Activated CD4-positive, alpha-beta T cell treated with anti-CD3 and anti-CD28 coated beads, Interleukin-10, Interleukin-2, amounts not matched to agents 100 ng/mL and 50 ng/mL, durations not matched to agents 16 hours and 8 hours (primary cell): ENCODE results near the gene MTG2.

Experiments
- DNase-seq: peaks from one replicate; pipeline ENCODE4 v3.0.0-alpha.2; 2020

The MTG2 gene

DNA sequence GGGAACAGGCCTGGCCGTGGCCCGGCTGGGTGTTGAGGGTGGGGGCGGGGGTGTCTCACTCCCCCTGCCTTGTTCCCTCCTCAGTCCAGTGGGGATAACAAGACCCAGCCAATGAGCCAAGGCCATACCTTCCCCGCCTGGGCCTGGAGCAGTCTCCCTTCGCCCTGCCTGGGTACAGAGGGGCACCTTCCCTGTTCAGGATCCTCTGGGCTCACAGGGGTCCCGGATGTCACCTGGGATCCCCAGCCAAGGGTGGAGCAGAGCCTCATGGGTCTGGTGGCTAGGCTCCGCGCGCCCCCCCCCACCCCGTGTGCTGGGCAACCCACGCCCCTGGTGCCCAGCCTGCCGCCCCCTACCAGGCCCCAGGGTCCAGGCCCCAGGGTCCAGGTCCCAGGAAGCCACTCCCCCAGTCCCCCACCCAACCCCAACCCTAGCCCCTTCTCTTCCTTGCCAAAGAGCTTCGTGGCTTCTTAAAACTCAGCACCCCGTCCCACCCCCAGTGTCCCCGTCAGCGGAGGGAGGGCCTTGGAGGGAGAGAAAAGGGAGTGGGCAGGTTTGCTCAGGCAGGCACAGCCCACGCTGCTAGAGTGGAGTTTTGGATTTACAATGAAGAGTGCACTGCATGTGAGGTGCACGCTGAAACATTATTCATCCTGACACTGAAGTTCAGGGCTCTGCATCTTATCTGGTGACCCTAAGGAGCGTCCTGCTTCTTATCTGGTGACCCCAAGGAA lies 25.4 kb downstream of the MTG2 start:
- DNase-seq = no peak

DNA sequence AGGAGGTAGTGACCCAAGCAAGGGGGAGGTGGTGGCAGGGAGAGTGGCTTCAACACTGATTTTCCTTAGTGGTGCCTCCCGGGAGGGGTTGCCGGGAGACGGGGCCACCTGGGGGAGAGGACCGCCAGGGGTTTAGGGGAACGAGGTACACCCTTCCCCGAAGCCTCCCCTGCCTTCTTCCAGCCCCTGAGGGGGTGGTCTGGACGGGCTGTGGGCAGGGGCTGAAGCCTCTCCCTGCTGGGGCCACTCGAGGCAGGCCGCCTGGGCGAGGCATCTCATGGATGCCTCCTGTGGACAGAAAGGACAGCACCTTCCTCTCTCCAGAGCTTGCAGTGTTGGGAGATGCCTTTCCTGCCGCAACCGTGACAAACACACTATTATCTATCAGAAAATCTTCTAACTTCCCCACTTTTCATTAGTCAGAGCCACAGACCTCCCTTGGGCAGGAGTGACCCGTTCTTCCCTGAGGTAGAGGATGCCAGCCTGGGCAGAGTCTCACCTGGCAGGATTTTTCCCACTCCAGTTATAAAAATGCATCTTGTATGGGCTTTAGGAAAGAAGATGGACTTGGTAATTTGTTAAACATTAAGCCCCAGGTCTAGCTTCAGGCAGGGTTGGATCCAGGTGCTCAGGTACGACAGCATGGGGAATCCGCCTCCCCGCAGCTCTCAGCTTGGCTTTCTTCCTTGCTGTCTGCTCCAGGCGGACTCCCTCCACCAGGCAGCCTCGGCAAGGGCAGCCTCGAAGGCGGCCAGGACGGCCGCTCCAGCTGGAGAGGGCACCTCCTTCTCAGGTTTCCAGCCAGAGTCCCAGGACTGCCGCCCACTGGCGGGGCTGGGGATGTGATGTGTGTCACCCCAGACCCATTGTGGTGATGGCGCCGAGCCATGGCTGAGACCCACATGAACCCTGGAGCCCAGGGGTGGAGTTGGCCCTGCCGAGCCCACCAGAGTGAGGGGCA lies 26.2 kb downstream of the MTG2 start:
- DNase-seq = no peak

DNA sequence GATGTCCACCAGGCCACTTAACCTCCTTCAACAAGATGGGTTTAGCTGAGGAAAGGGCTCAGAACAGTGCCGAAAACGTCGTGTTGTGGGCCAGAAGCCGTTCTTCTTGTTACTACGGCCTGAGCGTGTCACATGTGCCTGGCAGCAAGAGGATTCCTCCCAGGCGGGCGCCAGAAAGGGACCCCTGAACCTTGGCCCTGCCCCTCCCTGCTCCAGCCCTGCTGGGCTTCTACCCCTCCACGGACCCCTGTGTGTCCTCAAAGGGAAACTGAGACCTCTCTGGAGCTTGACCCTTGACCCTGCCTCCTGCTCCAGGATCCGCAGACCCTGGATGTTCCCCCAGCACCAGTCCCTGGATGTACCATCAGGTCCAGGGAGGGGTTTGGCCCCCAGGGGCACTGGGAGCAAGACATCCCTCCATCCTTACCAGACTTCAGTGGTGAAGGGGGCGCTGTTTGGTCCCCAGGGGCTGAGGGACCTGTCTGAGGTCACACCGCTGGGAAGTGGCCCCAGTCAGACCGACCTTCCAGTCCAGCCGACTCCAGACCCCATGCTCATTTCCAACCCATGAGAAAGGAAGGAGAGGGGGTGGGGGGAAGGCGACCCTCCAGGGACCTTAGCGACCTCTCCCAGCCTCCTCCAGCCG lies 27.1 kb downstream of the MTG2 start:
- no peak for DNase-seq

DNA sequence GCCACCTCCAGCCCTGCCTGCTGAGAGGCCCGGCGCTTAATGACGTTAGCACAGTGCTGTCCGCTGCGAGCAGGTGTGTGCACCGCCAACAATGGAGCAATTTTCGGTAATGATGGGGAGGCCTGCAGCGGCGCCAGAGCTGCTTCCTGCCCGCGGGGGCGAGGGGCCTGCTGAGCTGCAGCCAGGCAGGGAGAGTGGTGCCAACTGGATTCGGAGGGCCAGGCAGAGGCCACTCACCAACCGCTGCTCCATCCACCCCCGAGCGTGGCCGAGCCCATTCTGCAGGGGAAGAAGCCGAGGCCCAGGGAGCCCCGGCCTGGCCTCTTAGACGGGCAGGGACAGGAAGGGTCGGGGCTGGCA lies 27.6 kb downstream of the MTG2 start:
- DNase-seq = no peak

DNA sequence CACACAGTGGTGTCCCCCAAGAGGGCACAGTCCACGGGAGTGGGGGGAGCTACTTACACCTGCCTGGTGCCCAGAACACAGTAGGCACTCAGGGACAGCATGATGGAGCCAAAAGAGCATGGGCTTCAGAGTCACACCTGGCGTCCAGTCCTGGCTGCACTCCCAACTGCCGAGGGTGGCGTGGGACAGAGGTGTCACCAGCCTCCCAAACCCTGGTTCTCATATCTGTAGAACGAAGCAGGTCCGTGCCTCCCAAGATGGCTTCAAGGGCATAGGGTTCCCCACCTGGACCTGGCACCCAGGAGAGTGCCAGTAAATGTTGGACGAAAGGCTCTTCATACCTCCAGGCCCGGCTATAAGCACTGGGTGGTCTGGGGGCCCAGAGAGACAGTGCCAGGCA lies 28.4 kb downstream of the MTG2 start:
- no peak for DNase-seq

DNA sequence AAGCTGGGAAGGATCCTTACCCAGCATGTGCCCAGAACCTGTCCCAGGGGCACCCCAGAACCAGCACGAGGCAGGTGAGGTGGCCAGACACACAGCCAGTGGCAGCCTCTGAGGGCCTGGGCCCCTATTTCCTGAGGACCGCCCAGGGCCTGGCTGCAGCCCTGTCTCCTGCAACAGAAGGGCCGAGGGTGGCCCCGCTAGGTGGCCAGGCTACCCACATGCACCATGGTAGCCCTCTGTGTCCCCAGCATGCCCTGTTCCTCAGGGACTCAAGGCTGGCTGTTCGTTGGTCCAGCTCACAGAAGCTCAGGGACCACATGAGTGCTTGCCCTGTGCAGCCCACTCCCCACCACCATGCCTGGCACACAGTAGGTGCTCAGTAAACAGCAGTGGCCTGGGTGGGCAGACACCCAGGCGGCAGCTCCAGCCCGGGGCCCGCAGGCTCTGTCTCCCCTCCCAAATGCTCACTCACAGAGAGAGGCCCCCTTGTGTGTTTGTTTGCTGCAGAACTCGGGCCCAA lies 29.0 kb downstream of the MTG2 start:
- no peak for DNase-seq

DNA sequence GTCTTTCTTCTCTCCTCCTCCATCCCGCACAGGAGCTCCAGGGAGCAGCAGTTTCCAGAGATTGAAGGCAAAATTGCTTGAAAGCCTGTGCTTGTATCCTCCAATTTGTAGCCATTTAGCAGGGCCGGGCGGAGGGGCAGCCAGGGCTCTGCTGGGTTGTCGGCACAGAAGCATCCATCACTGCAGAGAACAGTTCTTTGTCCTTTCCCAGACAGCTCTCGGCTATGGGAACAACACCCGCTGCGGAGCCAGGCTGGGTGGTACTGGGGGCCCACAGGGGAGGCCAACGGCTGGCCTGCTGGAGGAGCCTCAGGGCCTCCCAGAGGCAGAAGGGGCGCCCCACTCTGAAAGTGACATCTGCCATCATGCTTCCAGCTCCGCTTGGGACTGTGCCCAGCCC lies 29.5 kb downstream of the MTG2 start:
- DNase-seq = no peak

DNA sequence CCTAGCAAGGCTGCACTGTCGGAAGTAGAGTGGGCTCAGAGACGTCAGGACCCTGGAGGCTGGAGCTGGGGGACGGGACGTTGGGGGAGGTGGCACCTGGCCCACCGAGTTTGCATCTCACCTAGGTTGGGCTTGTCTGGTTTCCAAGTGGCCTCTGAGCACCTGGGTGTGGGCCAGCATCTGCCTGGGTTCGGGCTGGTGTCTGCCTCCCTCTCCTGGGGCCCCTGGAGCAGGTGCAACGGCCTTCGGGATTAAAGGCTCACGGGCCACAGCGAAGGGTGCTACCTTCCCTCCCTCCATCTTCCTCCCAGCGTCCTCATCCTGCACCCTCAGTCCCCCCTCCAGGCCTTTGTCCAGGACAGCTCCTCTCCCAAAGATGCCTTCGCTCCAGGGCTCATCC lies 31.2 kb downstream of the MTG2 start:
- no peak for DNase-seq

DNA sequence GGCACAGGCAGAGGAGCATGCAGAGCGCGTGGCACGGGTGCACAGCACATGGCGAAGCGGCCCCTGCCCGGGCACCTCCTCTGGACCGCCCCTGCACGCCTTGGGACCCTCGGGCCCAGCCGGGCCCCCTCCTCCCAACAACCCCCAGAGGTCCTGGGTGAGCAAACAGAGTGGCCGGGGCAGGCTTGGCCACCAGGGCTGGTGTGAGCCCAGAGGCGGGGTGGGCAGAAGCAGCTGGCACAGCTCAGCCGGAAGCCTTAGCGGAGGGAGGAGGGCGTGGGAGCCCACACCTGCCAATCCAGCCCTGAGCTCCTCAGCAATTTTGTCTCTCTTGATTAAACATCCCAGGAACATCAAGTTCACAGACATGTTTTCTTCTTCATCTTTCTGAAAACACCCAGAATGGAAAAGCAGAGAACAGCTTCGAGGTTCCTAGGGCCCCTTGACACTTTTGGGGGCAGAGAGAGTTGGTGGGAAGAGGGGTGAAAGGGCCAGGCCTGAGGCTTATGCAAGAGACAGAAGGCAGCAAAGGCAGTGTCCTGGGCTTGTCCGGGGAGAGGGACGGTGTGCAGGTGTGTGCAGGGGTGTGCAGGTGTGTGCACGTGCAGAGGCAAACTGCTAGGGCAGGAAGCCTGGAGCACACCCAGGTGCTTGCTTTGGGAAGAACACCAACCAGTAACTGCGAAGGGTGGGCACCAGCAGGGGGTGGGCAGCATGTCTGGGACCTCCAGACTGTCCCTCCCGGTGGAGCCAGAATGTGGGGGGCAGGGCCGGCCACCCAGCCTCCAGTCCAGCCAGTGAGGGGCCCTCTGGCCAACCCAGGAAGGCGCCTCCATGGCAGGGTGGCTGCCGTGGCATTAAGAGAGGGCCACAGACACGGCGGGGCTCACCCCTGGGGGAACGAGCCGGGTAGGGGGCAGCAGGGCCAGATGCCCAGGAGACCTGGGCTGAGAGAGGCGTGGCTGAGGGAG lies 32.5 kb downstream of the MTG2 start:
- no peak for DNase-seq

DNA sequence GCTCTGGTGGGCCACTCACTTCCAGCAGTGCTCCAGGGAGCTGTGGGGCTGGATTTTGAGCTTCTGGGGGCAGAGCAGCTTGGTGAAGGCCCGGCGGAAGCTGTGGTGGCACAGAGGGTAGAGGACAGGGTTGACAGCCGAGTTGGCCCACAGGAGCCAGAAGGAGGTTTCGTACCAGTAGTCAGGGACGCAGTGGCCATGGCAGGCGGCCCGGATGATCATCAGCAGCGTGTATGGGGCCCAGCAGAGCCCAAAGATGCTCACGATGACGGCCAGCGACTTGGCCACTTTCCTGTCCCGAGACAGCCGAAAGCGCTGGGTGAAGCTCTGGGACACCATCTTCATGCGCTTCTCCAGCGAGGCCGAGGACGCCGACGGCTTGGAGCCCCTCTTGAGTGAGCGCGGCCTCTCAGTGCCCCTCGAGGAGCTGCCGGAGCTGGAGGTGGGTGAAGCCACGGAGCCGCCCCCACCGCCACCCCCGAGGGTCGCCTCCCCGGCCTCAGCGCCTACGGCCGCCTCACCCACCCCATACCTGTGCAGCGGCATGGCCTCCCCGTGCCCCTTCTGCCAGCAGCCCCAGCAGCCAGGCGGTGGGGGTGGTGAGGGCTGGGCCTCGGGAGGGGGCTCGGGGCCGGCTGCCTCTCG lies 33.3 kb downstream of the MTG2 start:
- DNase-seq = no peak

DNA sequence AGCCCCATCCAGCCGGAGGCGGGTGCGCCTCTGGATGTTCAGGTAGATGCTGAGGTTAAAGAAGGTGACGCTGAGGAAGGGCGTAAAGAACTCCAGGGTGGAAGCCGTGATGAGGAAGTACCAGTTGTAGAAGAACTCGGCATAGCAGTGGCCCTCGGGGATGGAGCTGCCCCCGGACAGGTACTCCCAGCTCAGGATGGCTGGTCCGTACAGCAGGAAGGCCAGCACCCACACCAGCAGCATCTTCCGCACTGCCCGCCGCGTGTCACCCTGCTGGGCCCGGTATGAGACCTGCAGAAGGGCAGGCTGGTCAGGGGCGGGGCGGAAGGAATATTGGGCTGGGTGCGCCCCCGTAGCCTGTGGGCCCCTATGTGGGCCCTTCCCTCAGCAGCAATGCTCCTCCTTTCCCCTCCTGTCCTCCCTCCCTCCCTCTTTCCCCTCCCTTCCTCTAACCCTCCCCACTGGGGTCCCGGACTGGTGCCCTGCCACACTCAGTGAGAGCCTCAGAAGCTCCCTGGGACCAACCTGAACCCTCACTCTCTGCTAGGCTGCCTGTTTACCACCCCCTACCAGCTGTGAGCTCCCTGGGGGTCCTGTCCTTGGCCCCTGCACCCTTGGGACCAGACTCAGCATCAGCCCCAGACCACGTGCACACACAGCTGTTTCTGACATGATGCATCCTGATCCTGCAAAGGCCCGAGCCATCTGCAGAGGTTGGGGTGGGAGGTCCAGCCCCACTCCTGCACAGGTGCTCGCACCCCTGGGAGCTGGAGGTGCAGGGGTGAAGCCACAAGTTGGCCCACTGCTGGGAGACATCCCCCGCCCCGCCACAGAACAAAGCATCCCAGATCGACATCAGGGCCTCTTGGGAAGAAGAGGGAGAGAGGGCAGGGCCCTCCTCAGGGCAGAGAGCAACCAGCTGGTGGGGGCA lies 34.1 kb downstream of the MTG2 start:
- no peak for DNase-seq

DNA sequence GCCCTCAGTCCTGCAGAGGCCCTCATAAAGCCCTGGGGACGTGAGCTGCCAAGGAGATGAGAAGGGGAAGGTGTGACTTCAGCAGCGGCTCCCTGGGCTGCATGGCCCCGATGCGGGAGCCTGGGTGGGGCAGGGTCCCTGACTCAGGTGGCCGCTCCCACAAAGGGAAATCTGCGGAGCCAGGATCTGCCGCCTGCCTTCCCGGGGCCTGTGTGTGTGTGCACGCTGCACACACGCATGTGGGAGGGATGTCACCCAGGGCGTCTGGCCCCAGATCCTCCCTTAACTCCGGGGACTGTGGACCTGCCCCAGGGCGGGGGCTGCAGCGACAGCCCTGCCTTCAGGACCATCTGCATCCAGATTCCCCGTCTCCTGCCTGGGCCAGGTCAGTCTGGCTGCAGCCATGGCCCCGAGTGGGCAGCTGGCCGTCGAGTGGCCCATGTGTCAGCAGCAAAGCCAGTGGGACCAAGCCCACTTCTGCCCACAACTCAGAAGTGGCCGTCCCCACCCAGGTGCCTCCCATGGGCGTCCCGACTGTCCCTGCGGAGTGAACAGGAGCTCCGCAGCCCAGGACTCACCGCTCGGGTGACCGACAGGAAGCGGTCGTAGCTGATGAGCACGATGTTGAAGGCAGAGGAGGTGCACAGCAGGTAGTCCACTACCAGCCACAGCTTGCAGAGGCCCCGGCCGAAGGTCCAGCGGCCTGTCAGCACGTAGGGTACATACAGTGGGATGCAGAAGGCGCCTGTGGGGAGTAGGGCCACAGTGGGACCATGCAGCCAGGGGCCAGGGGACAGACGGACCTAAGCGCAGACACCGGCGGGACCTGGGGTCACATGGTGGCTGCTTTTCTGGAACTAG lies 35.3 kb downstream of the MTG2 start:
- no peak for DNase-seq

DNA sequence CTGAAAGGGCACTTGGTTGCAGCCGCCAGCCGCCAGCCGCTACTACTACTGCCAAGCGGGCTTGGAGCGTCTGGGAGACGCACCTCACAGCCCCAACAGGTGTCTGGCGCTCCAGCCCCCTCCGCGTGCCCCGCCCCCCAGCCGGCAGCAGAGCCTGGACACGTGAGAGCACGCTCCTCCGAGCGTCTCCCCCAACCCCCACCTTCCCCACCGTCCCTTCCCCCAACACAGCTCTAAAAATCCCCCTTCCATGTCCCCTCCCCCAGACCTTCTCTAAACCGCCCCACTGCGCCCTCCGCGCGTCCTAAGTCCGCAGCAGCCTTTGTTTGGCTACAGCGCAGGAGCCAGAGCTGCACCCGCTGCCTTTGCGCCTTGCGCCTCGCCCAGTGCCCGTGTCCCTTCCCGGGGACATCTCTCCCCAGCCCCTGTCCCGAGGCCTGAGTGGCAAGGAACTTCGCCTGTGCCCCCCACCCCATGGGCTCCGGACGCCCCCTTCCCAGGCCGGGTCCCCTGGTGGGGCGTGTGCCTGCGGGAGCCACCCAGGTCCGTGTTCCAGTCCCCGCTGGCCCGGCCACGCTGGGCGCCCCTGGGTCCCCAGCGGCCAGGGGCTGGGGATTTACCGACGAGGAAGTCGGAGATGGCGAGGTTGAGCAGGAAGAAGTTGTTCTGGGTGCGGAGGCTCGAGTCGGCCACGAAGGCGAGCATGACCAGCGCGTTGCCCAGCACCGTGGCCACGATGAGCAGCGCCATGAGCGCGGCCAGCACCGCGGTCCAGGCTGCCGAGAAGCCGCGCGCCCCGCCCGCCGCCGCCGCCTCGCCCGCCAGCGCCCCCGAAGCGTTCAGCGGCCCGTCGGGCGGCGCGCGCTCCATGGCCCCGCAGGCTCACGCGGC lies 36.5 kb downstream of the MTG2 start:
- no peak for DNase-seq

DNA sequence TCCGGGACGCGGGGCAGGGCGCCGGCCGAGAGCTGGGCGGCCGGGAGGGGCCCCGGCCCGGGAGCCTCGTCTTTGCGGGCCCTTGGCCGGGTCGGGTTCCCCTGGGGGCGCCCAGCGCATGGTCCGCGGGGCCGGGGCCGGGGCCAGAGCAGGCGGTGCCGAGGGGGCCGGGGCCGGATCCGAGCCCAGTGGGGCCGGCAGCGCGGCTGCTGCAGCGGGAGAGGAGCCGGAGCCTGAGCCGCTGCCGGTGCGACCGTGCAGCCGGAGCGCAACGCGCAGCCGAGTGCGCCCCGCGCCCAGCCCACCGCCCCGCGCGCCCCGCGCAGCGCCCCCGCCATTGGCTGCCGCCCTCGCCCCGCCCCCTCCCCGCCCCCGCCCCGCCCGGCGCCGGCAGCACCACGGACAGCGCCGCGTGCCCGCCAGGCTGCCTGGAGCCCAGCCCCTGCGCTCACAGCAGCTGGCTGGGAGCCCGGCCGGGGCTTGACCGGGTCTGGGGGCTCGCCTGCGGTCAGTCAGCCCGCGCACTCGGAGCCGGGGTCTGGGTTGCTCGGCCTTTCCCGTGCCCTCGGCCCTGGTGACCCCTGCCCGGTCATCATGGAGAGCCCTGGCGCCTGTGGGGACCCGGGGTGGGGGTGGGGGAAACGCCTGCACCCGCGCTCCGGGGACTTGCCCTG lies 37.3 kb downstream of the MTG2 start, which contains the start of gene HRH3:
Gene HRH3, minus strand, starts transcription at position 287 of the 674 bp plus-strand sequence. CDS start 308 bp downstream, outside the sequence.
- DNase-seq = peak; percentile 27

DNA sequence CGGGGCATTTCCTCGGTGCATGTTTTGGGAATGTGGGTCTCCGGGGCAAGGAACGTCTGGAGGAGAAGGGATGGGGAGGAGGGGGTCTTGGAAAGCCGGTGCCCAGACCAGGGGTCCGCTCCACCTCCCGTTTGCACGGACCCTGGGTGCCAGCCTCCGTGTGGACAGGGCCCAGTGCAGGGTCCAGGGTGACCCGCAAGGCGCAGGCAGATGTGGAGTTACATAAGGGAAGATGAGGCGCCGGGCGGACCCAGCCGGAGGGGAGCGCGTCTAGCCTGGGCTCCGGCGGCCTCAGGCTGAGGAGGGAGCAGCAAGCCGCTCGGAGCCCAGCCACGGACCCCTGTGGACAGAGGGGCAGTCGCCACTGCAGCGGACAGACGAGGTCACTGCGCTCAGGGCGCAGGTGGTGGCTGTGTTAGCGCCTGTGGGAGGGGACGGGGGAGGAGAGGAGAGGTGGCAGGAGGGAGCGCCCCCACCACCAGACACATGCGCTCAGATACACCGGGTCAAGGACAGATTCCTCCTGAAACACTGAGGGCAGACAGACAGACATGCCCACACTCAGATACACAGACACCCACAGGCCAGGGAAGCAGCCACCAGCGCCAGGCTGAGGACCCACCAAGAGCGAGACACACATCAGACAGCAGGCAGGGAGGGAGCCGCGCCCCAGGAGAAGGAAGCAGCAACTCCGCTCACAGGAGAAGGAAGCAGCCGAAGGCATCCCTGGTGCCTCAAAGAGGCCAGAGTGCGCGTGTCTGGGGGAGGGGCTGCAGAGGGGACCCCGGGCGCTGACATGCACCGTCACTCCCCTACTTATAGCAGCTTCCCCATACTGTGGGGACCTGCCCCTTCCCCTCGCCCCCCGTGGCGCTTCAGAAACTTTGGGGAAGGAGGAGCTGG lies 38.1 kb downstream of the MTG2 start:
- no peak for DNase-seq

DNA sequence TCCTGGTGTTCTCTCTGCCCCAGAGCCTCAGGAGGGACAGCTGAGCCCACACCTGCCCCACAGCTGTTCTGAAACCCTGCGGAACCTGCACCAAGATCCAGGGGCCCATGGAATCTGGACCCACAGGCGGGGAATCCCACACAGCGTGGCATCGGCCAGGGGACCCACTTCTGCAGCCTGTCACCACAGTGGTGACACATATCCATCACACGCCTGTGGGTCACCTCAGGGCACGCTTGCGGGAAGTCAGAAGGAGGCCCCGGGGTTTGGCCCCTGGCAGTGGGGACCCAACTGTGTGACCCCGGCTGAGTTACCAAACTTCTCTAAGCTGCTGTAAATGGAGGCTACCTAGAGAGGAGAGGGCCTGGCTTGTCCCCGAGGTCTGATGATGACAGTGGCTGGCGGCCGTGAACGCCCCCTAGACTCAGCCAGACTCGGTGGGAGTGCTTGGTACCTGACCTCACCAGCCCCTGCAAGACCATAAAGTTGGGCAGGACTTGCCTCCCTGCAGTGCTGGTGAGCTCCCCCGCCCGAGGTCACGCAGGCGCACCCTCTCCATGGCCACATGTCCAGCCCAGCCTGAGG lies 39.5 kb downstream of the MTG2 start:
- no peak for DNase-seq
